Measurements from ENCODE around the gene PRCP. TPM values are rescaled to one million over a fixed set of nuclear protein-coding genes. Genes with fewer than 3 reads are reported as not detected.

The PRCP gene
- total RNA-seq (2014; rRNA removed; shearing (Covaris generic)) (52.2 and 52.8 TPM in 2 replicates), polyA plus RNA-seq (2016; fragmentation: Nextera tagmentation; extraction: Ambion mirVana) (26.1 and 33.3 TPM in 2 replicates)
- long read RNA-seq, full-length matches to known transcripts = 36 of 46 reads
- long read RNA-seq, partial matches to known transcripts = 6 of 46 reads
- long read RNA-seq, other reads (novel, unspliced or antisense) = 4 of 46 reads

GRCh38 chr11:82900277-82901164 is at the start of gene PRCP:
TSS of gene PRCP (minus strand) at chr11:82900430. CDS start at chr11:82900402, 28 bp downstream.
- Histone ChIP-seq H3K36me3 (ENCODE audit: insufficient read depth) (no peaks in the 10 kb centered on the region), H3K4me3 (peak within 1 kb of the TSS; percentile 73), H3K9me2 (ENCODE audit: insufficient read depth) (no peaks in the 10 kb centered on the region), H3K27ac (ENCODE audit: low read depth) (no peak within 1 kb of the TSS), H3K27me3 (ENCODE audit: insufficient read depth) (no peaks in the 10 kb centered on the region), H4K20me1 (replicated peaks; ENCODE audit: insufficient read depth) (peaks cover 4% of the 10 kb centered on the region), H3K4me2 (peak within 1 kb of the TSS; percentile 99), H3F3A (replicated peaks; ENCODE audit: low read depth) (no peaks in the 10 kb centered on the region), H3K4me1 (ENCODE audit: insufficient read depth) (peaks cover 19% of the 10 kb centered on the region; the same call in 1 of the 2 replicates), H2AFZ (peak within 1 kb of the TSS; percentile 99), H3K79me2 (replicated peaks; ENCODE audit: insufficient read depth) (peaks cover 65% of the 10 kb centered on the region)
- Mint-ChIP-seq H3K4me1 (peaks cover 17% of the 10 kb centered on the region), H3K27ac (peak within 1 kb of the TSS; percentile 90), H3K36me3 (ENCODE audit: low read depth) (no peaks in the 10 kb centered on the region), H3K9me3 (no peaks in the 10 kb centered on the region), H3K27me3 (ENCODE audit: insufficient read depth, low read depth, poor library complexity) (no peaks in the 10 kb centered on the region), H3K4me3 (peak within 1 kb of the TSS; percentile 93)
- DNase-seq (ENCODE audit: low spot score) (peak; percentile 94), ATAC-seq (peak; percentile 91)
- no peak for TF ChIP-seq ETS1 (IDR thresholded peaks at IDR 0.05)
- no peak for TF ChIP-seq ZNF114 (CRISPR knock-in tag; IDR thresholded peaks at IDR 0.05)
- TF ChIP-seq EZH2 (IDR thresholded peaks at IDR 0.05; ENCODE audit: low read depth, unreplicated experiment) = no peak
- no peak for TF ChIP-seq JUNB (IDR thresholded peaks at IDR 0.05; ENCODE audit: unreplicated experiment)
- no peak for TF ChIP-seq ZNF331 (CRISPR knock-in tag; IDR thresholded peaks at IDR 0.05; ENCODE audit: low read depth)
- TF ChIP-seq CREB1 (CRISPR knock-in tag; IDR thresholded peaks at IDR 0.05; ENCODE audit: low read depth) = no peak
- no peak for TF ChIP-seq ZNF462 (CRISPR knock-in tag; IDR thresholded peaks at IDR 0.05)
- no peak for TF ChIP-seq EZH2phosphoT487 (IDR thresholded peaks at IDR 0.05; ENCODE audit: unreplicated experiment)
- TF ChIP-seq CTCF (conservative IDR thresholded peaks at IDR 0.05; ENCODE audit: low read depth in 2 of 2) = no peak
- no peak for TF ChIP-seq REST (IDR thresholded peaks at IDR 0.05; ENCODE audit: unreplicated experiment)
- TF ChIP-seq POLR2AphosphoS5 (IDR thresholded peaks at IDR 0.05; ENCODE audit: low read depth) = peak; percentile 90
- TF ChIP-seq STAT1 (IDR thresholded peaks at IDR 0.05; ENCODE audit: unreplicated experiment) = no peak
- TF ChIP-seq NANOG (IDR thresholded peaks at IDR 0.05; ENCODE audit: borderline replicate concordance) = peak; percentile 7; the same call in 1 of the 2 replicates
